HEK293 (cell line): ENCODE results near the gene DDR1.

Source experiments
- CTCF ChIA-PET: fragments of 350-600 bp; formaldehyde crosslinking; extraction: SDS; loops from one replicate; lab custom pipeline; 2021; ENCODE audit warnings: antibody characterized with exemption; lab: Yijun Ruan, JAX
- POLR2A ChIA-PET: fragments of 300-600 bp; formaldehyde crosslinking; extraction: SDS; loops from one replicate; lab custom pipeline; 2020; ENCODE audit warnings: antibody characterized with exemption, inconsistent platforms; lab: Yijun Ruan, JAX
- H3K27ac ChIP-seq: fragments of 200-500 bp; sonication (Bioruptor generic); 2 replicates; pipeline ENCODE4 v1.5.1; 2014; ENCODE audit warnings: low read depth, low read length, control low read depth, inconsistent platforms; ENCODE audit errors: extremely low read depth
- H3K36me3 ChIP-seq, 2 experiments: fragments of 200-500 bp in 1 of 2; sonication (Bioruptor generic) in 1 of 2; 1 replicate in 1 of 2; 2 replicates in 1 of 2; pipeline ENCODE4 v1.5.1; 2014 to 2017; ENCODE audit warnings: inconsistent platforms in 2 of 2, low read length in 2 of 2; ENCODE audit not compliant: control insufficient read depth in 2 of 2, insufficient read depth in 1 of 2
- H3K4me1 ChIP-seq: fragments of 200-500 bp; sonication (Bioruptor generic); 2 replicates; pipeline ENCODE4 v1.5.1; 2014; ENCODE audit warnings: mild to moderate bottlenecking, low read length, inconsistent platforms; ENCODE audit not compliant: control insufficient read depth, insufficient read depth
- H3K4me3 ChIP-seq: 2 replicates; pipeline ENCODE4 v1.5.1; 2011; ENCODE audit warnings: low read depth, mild to moderate bottlenecking, control low read depth, low read length, moderate library complexity
- H3K9me3 ChIP-seq: fragments of 200-500 bp; sonication (Bioruptor generic); 2 replicates; pipeline ENCODE4 v1.5.1; 2014; ENCODE audit warnings: low read depth, low read length, inconsistent platforms; ENCODE audit not compliant: control insufficient read depth, insufficient read depth
- GLIS1 ChIP-seq: fragments of 450-650 bp; formaldehyde crosslinking; IDR thresholded peaks from 2 replicates; pipeline ENCODE4 v1.5.1; 2016; ENCODE audit warnings: missing biosample characterization, missing genetic modification characterization
- GLIS2 ChIP-seq: fragments of 450-650 bp; formaldehyde crosslinking; IDR thresholded peaks from 2 replicates; pipeline ENCODE4 v1.5.1; 2016; ENCODE audit warnings: missing biosample characterization, missing genetic modification characterization
- OSR2 ChIP-seq: fragments of 450-650 bp; formaldehyde crosslinking; IDR thresholded peaks from 2 replicates; pipeline ENCODE4 v1.5.1; 2016; ENCODE audit warnings: missing biosample characterization, missing genetic modification characterization
- SCRT2 ChIP-seq: fragments of 450-650 bp; formaldehyde crosslinking; IDR thresholded peaks from 2 replicates; pipeline ENCODE4 v1.5.1; 2016; ENCODE audit warnings: missing biosample characterization, missing genetic modification characterization
- SP2 ChIP-seq: fragments of 450-650 bp; formaldehyde crosslinking; IDR thresholded peaks from 2 replicates; pipeline ENCODE4 v1.5.1; 2016; ENCODE audit warnings: missing biosample characterization, missing genetic modification characterization
- SP7 ChIP-seq: fragments of 450-650 bp; formaldehyde crosslinking; IDR thresholded peaks from 2 replicates; pipeline ENCODE4 v1.5.1; 2016; ENCODE audit warnings: missing biosample characterization, missing genetic modification characterization
- ZBTB1 ChIP-seq: fragments of 450-650 bp; formaldehyde crosslinking; IDR thresholded peaks from 2 replicates; pipeline ENCODE4 v1.5.1; 2016; ENCODE audit warnings: missing biosample characterization, missing genetic modification characterization
- ZEB2 ChIP-seq: fragments of 450-650 bp; formaldehyde crosslinking; IDR thresholded peaks from 2 replicates; pipeline ENCODE4 v1.5.1; 2016; ENCODE audit warnings: missing biosample characterization, missing genetic modification characterization
- ZIC2 ChIP-seq: fragments of 450-650 bp; formaldehyde crosslinking; IDR thresholded peaks from 2 replicates; pipeline ENCODE4 v1.5.1; 2016; ENCODE audit warnings: missing biosample characterization, missing genetic modification characterization
- ZNF10 ChIP-seq: fragments of 450-650 bp; formaldehyde crosslinking; IDR thresholded peaks from 2 replicates; pipeline ENCODE4 v1.5.1; 2017; ENCODE audit warnings: missing biosample characterization, missing genetic modification characterization
- ZNF174 ChIP-seq: fragments of 450-650 bp; formaldehyde crosslinking; IDR thresholded peaks from 2 replicates; pipeline ENCODE4 v1.5.0; 2017; ENCODE audit warnings: missing biosample characterization, mild to moderate bottlenecking, missing genetic modification characterization
- ZNF629 ChIP-seq: fragments of 450-650 bp; formaldehyde crosslinking; IDR thresholded peaks from 2 replicates; pipeline ENCODE4 v1.5.1; 2017; ENCODE audit warnings: missing biosample characterization, missing genetic modification characterization
- TF ChIP-seq, protein P1 (sequence below): fragments of 450-650 bp; formaldehyde crosslinking; IDR thresholded peaks from 2 replicates; pipeline ENCODE4 v1.5.1; 2016; ENCODE audit warnings: missing biosample characterization, missing genetic modification characterization
- TF ChIP-seq, protein P2 (sequence below): fragments of 450-650 bp; formaldehyde crosslinking; IDR thresholded peaks from 2 replicates; pipeline ENCODE4 v1.5.1; 2016; ENCODE audit warnings: missing biosample characterization, missing genetic modification characterization
- TF ChIP-seq, protein P3 (sequence below): fragments of 450-650 bp; formaldehyde crosslinking; IDR thresholded peaks from 2 replicates; pipeline ENCODE4 v1.5.1; 2016; ENCODE audit warnings: missing biosample characterization, missing genetic modification characterization
- TF ChIP-seq, protein P4 (sequence below): fragments of 450-650 bp; formaldehyde crosslinking; IDR thresholded peaks from 2 replicates; pipeline ENCODE4 v1.5.1; 2017; ENCODE audit warnings: missing biosample characterization, missing genetic modification characterization
- TF ChIP-seq, protein P5 (sequence below): fragments of 450-650 bp; formaldehyde crosslinking; IDR thresholded peaks from 2 replicates; pipeline ENCODE4 v1.5.1; 2016; ENCODE audit warnings: missing biosample characterization, missing genetic modification characterization
- TF ChIP-seq, protein P6 (sequence below): fragments of 450-650 bp; formaldehyde crosslinking; IDR thresholded peaks from 2 replicates; pipeline ENCODE4 v1.5.1; 2017; ENCODE audit warnings: missing biosample characterization, missing genetic modification characterization

The DDR1 gene

DNA sequence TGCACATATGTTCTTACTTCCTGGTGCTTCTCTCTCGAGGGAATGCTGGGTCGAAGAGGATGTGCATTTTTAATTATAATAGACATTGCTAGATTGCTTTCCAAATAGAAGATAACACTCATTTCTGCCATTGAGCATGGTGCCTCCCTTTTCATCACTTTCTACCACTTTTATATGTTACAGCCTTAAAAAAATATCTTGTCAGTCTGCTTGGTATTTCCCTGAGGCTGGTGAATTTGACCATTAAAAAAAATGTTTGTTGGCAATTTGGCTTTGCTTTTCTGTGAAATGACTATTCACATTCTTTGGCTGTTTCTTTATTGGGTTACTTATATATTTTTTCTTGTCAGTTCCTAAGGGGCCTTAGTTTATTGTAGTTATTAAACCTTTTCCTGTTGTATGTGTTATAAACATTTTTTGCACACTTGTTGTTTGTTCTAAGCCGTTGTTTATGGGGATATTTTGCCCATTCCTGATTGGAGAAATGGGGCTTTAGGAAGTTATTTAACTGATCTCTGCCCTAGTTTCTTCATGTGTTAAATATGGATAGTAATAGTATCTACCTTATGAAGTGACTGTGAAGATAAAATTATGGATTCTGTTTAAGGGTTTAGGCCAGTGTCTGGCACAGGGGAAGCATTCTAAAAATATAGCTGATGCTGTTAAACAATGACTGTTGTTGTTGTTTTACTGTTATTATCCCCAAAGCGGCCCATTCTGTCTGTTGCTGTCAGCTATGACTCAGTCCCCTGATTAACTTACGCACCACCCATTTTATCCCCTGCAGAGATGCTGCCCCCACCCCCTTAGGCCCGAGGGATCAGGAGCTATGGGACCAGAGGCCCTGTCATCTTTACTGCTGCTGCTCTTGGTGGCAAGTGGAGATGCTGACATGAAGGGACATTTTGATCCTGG lies 3.8 kb downstream of the DDR1 start:
- Histone ChIP-seq H3K9me3 (no peaks in the 10 kb centered on the region), H3K4me3 (no peak overlapping the region), H3K36me3 (peaks cover 0 to 46% of the 10 kb centered on the region in 2 experiments; a peak in 1 of 3 replicates), H3K4me1 (peaks cover 35% of the 10 kb centered on the region), H3K27ac (no peak overlapping the region)
- ChIA-PET POLR2A (interaction anchor here (0.5 to 1.1 kb wide), 6 partner anchors 11 to 206 kb away, joined by 3 to 4 read pairs (median 3); partner anchors contain the start of genes FLOT1 and GTF2H4), CTCF (interaction anchor here (0.7 to 2.6 kb wide), 10 partner anchors 9 to 1092 kb away, joined by 3 to 8 read pairs (median 4); partner anchors contain the start of gene VARS2)
- TF ChIP-seq ZBTB1 (tag by site-specific recombination) (no peak), SP2 (tag by site-specific recombination) (0 out of 2 replicates have a peak, but pooled peaks have one; percentile 8), GLIS2 (peak; percentile 40; the same call in 1 of the 2 replicates), SP7 (tag by site-specific recombination) (peak; percentile 43; the same call in 1 of the 2 replicates), ZNF174 (tag by site-specific recombination) (no peak), OSR2 (no peak), ZNF10 (tag by site-specific recombination) (peak; percentile 62; the same call in 1 of the 2 replicates), GLIS1 (tag by site-specific recombination) (peak; percentile 89), ZIC2 (tag by site-specific recombination) (peak; percentile 31; the same call in 1 of the 2 replicates), ZNF629 (tag by site-specific recombination) (peak; percentile 43; the same call in 1 of the 2 replicates), SCRT2 (tag by site-specific recombination) (0 out of 2 replicates have a peak, but pooled peaks have one; percentile 51), ZEB2 (0 out of 2 replicates have a peak, but pooled peaks have one; percentile 36)
- TF ChIP-seq, protein P1, sequence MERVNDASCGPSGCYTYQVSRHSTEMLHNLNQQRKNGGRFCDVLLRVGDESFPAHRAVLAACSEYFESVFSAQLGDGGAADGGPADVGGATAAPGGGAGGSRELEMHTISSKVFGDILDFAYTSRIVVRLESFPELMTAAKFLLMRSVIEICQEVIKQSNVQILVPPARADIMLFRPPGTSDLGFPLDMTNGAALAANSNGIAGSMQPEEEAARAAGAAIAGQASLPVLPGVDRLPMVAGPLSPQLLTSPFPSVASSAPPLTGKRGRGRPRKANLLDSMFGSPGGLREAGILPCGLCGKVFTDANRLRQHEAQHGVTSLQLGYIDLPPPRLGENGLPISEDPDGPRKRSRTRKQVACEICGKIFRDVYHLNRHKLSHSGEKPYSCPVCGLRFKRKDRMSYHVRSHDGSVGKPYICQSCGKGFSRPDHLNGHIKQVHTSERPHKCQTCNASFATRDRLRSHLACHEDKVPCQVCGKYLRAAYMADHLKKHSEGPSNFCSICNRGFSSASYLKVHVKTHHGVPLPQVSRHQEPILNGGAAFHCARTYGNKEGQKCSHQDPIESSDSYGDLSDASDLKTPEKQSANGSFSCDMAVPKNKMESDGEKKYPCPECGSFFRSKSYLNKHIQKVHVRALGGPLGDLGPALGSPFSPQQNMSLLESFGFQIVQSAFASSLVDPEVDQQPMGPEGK (tag by site-specific recombination), result peak; percentile 57; the same call in 1 of the 2 replicates
- TF ChIP-seq, protein P2, sequence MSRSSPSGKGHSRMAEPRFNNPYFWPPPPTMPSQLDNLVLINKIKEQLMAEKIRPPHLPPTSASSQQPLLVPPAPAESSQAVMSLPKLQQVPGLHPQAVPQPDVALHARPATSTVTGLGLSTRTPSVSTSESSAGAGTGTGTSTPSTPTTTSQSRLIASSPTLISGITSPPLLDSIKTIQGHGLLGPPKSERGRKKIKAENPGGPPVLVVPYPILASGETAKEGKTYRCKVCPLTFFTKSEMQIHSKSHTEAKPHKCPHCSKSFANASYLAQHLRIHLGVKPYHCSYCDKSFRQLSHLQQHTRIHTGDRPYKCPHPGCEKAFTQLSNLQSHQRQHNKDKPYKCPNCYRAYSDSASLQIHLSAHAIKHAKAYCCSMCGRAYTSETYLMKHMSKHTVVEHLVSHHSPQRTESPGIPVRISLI (tag by site-specific recombination), result no peak
- TF ChIP-seq, protein P3, sequence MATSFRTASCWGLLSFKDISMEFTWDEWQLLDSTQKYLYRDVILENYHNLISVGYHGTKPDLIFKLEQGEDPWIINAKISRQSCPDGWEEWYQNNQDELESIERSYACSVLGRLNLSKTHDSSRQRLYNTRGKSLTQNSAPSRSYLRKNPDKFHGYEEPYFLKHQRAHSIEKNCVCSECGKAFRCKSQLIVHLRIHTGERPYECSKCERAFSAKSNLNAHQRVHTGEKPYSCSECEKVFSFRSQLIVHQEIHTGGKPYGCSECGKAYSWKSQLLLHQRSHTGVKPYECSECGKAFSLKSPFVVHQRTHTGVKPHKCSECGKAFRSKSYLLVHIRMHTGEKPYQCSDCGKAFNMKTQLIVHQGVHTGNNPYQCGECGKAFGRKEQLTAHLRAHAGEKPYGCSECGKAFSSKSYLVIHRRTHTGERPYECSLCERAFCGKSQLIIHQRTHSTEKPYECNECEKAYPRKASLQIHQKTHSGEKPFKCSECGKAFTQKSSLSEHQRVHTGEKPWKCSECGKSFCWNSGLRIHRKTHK, result no peak
- TF ChIP-seq, protein P4, sequence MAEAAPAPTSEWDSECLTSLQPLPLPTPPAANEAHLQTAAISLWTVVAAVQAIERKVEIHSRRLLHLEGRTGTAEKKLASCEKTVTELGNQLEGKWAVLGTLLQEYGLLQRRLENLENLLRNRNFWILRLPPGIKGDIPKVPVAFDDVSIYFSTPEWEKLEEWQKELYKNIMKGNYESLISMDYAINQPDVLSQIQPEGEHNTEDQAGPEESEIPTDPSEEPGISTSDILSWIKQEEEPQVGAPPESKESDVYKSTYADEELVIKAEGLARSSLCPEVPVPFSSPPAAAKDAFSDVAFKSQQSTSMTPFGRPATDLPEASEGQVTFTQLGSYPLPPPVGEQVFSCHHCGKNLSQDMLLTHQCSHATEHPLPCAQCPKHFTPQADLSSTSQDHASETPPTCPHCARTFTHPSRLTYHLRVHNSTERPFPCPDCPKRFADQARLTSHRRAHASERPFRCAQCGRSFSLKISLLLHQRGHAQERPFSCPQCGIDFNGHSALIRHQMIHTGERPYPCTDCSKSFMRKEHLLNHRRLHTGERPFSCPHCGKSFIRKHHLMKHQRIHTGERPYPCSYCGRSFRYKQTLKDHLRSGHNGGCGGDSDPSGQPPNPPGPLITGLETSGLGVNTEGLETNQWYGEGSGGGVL (tag by site-specific recombination), result no peak
- TF ChIP-seq, protein P5, sequence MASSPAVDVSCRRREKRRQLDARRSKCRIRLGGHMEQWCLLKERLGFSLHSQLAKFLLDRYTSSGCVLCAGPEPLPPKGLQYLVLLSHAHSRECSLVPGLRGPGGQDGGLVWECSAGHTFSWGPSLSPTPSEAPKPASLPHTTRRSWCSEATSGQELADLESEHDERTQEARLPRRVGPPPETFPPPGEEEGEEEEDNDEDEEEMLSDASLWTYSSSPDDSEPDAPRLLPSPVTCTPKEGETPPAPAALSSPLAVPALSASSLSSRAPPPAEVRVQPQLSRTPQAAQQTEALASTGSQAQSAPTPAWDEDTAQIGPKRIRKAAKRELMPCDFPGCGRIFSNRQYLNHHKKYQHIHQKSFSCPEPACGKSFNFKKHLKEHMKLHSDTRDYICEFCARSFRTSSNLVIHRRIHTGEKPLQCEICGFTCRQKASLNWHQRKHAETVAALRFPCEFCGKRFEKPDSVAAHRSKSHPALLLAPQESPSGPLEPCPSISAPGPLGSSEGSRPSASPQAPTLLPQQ (tag by site-specific recombination), result no peak
- TF ChIP-seq, protein P6, sequence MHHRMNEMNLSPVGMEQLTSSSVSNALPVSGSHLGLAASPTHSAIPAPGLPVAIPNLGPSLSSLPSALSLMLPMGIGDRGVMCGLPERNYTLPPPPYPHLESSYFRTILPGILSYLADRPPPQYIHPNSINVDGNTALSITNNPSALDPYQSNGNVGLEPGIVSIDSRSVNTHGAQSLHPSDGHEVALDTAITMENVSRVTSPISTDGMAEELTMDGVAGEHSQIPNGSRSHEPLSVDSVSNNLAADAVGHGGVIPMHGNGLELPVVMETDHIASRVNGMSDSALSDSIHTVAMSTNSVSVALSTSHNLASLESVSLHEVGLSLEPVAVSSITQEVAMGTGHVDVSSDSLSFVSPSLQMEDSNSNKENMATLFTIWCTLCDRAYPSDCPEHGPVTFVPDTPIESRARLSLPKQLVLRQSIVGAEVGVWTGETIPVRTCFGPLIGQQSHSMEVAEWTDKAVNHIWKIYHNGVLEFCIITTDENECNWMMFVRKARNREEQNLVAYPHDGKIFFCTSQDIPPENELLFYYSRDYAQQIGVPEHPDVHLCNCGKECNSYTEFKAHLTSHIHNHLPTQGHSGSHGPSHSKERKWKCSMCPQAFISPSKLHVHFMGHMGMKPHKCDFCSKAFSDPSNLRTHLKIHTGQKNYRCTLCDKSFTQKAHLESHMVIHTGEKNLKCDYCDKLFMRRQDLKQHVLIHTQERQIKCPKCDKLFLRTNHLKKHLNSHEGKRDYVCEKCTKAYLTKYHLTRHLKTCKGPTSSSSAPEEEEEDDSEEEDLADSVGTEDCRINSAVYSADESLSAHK (tag by site-specific recombination), result no peak
